Measurements from ENCODE around the gene DBET. TPM values are rescaled to one million over a fixed set of nuclear protein-coding genes. Genes with fewer than 3 reads are reported as not detected.
"Not testable (repeated sequence)": the region's sequence is repeated elsewhere in the genome, so short reads cannot be mapped to it uniquely, and the experiment has no call there.

DBET gene
- total RNA-seq, 2 donors from 2014 or later, result not detected

DNA sequence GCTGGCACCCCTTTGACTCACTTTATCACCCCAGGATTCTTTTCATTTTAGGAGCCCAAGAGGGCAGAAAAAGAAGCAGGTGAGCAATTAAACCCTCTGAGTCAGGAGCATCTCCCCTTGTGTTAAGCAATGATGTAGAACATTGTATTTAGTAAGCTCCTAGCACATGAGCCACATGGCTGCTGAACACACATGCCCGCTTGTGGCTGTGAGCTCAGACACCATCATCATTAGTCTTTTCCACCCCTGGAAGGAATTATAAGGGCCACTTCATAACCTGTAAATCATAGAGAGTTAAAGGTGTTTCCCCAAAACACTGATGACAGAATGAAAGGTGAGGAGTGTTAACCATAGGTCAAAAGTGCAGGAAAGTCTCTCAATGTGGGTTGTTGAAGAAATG is 37.2 kb downstream of the DBET start:
- not testable (repeated sequence) for H3K9me3 Mint-ChIP-seq; H3K4me1 Mint-ChIP-seq (ENCODE audit: low read depth in 2 of 2); ATAC-seq; H3K36me3 Mint-ChIP-seq; H3K27me3 Mint-ChIP-seq; H3K27ac Mint-ChIP-seq; H3K4me3 Mint-ChIP-seq; DNase-seq (ENCODE audit: low spot score)

DNA sequence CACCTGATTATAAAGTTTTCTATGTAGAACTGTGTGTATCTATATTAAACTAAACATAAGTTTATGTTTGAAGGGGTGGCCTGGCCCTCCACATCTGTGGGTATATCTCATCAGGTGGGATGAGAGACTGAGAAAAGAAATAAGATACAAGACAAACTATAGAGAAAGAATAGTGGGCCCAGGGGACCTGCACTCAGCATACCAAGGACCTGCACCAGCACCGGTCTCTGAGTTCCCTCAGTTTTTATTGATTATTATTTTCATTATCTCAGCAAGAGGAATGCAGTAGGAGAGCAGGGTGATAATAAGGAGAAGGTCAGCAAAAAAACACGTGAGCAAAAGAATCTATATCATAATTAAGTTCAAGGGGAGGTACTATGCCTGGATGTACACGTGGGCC is 41.9 kb downstream of the DBET start:
- H3K4me1 Mint-ChIP-seq (ENCODE audit: low read depth in 2 of 2); DNase-seq (ENCODE audit: low spot score); H3K36me3 Mint-ChIP-seq; ATAC-seq; H3K9me3 Mint-ChIP-seq; H3K4me3 Mint-ChIP-seq; H3K27ac Mint-ChIP-seq; H3K27me3 Mint-ChIP-seq: not testable (repeated sequence)

DNA sequence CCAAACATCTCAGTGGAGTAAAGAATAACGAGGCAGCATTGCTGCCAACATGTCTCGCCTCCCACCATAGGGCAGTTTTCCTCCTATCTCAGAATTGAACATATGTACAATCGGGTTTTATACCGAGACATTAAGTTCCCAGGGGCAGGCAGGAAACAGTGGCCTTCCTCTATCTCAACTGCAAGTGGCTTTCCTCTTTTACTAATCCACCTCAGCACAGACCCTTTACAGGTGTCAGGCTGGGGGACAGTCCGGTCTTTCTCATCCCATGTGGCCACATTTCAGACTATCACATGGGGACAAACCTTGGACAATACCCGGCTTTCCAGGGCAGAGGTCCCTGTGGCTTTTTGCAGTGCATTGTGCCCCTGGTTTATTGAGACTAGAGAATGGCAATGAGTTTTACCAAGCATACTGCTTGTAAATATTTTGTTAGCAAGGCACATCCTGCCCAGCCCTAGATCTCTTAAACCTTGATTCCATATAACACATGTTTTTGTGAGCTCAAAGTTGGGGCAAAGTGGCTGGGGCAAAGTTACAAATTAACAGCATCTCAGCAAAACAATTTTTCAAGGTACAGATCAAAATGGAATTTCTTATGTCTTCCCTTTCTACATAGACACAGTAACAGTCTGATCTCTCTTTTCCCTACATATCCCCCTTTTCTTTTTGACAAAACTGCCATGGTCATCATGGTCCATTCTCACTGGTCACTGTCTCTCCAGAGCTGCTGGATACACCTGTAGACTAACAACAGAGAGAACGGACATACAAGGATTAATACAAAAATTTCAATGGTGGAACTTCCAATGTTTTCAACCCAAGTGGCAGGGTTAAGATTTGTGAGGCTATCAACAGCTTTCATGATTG is 42.5 kb downstream of the DBET start:
- H3K36me3 Mint-ChIP-seq; H3K4me1 Mint-ChIP-seq (ENCODE audit: low read depth in 2 of 2); H3K27ac Mint-ChIP-seq; H3K9me3 Mint-ChIP-seq; ATAC-seq; H3K4me3 Mint-ChIP-seq; H3K27me3 Mint-ChIP-seq; DNase-seq (ENCODE audit: low spot score): not testable (repeated sequence)

DNA sequence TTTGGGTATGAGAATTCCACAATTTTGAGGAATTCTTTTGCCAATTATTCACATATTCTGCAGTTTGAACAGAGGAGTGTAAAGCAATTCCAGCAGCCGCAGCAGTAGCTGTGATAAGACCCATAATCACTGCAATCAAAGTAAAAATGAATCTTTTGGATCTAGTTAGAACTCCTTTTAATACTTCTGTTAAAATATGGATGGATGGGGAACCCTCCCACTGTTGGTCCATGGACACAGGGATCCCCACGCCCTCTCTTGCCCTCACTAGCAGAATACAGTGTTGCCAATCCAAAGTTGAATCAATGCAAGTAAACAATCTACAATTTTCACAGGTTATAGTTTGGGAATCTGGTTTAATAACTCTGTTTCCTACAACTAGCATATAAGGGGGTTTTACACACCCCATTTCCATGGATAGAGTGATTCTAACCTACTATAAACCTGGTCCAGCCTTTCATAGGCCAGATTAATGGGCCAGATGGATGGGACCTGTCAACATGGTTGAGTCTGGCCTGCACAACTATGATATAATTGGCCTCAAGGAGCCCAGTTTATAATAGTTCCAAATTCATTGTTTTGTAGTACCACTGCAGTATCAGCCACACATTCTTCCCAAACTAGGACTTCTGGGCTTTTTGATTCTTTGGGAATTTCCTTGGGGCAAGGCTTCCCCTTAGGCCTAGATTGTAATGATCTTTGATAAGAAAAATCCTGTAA is 43.6 kb downstream of the DBET start:
- H3K4me3 Mint-ChIP-seq; H3K9me3 Mint-ChIP-seq; H3K36me3 Mint-ChIP-seq; DNase-seq (ENCODE audit: low spot score); H3K27ac Mint-ChIP-seq; H3K27me3 Mint-ChIP-seq; H3K4me1 Mint-ChIP-seq (ENCODE audit: low read depth in 2 of 2): not testable (repeated sequence)
- peak; percentile 51 to 67 for ATAC-seq

DNA sequence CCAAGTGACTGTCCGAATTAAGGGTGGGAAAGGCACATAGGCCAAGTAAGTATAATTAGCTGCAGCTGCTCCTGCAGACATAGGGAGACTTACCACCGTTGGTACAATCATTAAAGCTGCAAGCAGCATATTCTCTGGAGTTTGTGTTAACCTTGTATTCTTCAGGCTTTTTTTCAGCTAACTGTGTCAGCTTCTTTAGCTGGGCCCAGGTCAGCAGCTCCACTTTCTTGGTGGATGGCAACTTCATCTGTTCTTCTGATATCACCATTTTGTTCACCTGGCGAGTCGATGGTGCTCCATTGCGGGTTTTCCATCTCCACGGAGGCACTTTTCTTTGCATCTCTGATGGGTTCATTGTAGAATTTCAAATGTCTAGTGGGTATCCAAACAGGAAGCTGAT is 44.5 kb downstream of the DBET start:
- not testable (repeated sequence) for DNase-seq (ENCODE audit: low spot score); H3K36me3 Mint-ChIP-seq; H3K27me3 Mint-ChIP-seq; H3K27ac Mint-ChIP-seq; H3K4me3 Mint-ChIP-seq; H3K9me3 Mint-ChIP-seq; ATAC-seq; H3K4me1 Mint-ChIP-seq (ENCODE audit: low read depth in 2 of 2)

DNA sequence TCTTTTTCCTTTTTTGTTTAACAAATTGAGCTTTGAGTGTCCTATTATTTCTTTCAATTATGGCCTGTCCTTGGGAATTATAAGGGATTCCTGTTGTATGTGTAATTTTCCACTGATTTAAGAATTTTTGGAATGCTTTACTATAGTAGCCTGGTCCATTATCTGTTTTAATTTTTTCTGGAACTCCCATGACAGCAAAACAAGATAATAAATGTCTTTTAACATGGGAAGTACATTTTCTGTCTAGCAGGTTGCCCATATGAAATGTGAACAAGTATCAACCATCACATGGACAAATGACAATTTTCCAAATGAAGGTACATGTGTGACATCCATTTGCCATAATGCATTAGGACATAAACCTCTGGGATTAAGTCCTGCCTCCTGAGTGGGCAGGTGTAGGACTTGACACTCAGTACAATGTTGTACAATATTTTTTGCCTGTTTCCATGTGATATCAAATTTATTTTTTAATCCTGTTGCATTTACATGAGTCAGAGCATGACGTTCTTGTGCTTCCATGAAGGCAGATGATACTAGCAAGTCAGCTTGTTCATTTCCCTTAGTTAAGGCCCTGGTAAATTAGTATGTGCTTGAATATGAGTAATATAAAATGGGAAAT is 45.2 kb downstream of the DBET start:
- DNase-seq (ENCODE audit: low spot score); H3K36me3 Mint-ChIP-seq; H3K9me3 Mint-ChIP-seq; H3K27me3 Mint-ChIP-seq; H3K27ac Mint-ChIP-seq; H3K4me1 Mint-ChIP-seq (ENCODE audit: low read depth in 2 of 2); ATAC-seq; H3K4me3 Mint-ChIP-seq: not testable (repeated sequence)

DNA sequence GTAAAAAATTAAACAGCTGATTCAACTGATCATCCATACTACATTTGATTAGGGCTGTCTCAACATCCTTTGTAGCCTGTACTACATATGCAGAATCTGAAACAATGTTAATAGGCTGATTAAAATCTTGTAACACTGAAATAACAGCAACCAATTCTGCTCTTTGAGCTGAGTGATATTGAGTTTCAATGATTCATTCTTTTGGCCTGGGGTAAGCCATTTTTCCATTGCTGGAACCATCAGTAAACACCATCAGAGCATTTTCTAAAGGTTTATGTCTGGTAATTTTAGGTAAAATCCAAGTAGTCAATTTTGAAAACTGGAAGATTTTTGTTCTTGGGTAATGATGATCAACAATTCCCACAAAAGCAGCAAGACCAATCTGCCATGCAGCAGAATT is 45.7 kb downstream of the DBET start:
- not testable (repeated sequence) for H3K36me3 Mint-ChIP-seq; ATAC-seq; H3K9me3 Mint-ChIP-seq; H3K27me3 Mint-ChIP-seq; H3K4me3 Mint-ChIP-seq; DNase-seq (ENCODE audit: low spot score); H3K27ac Mint-ChIP-seq; H3K4me1 Mint-ChIP-seq (ENCODE audit: low read depth in 2 of 2)

DNA sequence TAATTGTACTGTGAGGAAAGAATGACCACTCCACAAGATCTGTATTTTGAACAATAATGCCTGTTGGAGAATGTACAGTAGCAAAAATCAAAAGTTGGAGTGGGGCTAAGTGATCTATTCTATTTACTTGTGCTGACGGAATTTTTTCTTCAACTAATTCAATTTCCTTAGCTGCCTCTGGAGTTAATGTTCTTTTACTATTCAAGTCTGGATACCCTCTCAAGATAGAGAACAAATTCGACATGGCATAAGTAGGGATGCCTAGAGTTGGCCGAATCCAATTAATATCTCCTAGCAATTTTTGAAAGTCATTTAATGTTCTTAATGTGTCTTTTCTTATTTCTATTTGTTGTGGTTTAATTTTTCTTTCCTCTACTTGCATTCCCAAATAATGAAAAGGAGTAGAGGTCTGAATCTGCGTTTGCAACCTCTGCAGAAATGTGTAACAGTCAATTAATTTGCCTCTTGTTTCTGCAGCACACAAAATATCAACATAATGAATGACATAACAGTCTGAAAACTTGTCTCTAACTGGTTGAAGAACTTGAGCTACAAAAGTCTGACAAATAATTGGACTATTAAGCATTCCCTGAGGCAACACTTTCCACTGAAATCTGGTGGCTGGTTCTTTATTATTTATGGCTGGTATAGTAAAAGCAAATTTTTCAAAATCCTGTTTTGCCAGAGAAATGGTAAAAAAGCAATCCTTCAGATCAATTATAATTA is 46.4 kb downstream of the DBET start:
- ATAC-seq; H3K36me3 Mint-ChIP-seq; H3K4me1 Mint-ChIP-seq (ENCODE audit: low read depth in 2 of 2); H3K27me3 Mint-ChIP-seq; H3K9me3 Mint-ChIP-seq; DNase-seq (ENCODE audit: low spot score); H3K27ac Mint-ChIP-seq; H3K4me3 Mint-ChIP-seq: not testable (repeated sequence)

DNA sequence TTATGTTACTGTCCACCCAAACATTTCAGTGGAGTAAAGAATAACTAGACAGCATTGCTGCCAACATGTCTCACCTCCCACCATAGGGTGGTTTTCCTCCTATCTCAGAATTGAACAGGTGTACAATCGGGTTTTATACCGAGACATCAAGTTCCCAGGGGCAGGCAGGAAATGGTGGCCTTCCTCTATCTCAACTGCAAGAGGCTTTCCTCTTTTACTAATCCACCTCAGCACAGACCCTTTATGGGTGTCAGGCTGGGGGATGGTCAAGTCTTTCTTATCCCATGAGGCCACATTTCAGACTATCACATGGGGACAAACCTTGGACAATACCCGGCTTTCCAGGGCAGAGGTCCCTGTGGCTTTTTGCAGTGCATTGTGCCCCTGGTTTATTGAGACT is 48.6 kb downstream of the DBET start:
- not testable (repeated sequence) for DNase-seq (ENCODE audit: low spot score); H3K4me3 Mint-ChIP-seq; H3K27ac Mint-ChIP-seq; H3K36me3 Mint-ChIP-seq; ATAC-seq; H3K4me1 Mint-ChIP-seq (ENCODE audit: low read depth in 2 of 2); H3K27me3 Mint-ChIP-seq; H3K9me3 Mint-ChIP-seq

DNA sequence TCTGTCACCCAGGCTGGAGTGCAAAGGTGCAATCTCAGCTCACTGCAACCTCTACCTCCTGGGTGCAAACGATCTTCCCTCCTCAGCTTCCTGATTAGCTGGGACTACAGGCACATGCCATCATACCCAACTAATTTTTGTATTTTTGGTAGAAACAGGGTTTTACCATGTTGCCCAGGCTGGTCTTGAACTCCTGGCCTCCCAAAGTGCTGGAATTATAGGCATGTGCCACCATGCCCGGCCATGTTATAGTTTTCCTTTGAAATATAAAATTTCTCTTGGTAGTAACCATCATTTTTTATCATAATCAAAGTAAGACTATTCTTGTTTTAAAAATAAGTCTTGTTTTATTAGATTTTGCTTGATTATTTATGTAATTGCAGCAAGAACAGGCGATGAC is 50.7 kb downstream of the DBET start:
- H3K27me3 Mint-ChIP-seq; H3K36me3 Mint-ChIP-seq; H3K9me3 Mint-ChIP-seq; H3K4me3 Mint-ChIP-seq; H3K27ac Mint-ChIP-seq; H3K4me1 Mint-ChIP-seq (ENCODE audit: low read depth in 2 of 2); DNase-seq (ENCODE audit: low spot score); ATAC-seq: not testable (repeated sequence)

Other genes with a start within 250 kb of the DBET start
- 10 to 100 TPM; 27.5 to 51.5 TPM for gene FRG1, start 123.6 kb upstream of the DBET start, total RNA-seq
- not detected for gene FRG2, start 37.2 kb upstream of the DBET start, total RNA-seq
- gene DUX4, start 109.3 kb downstream of the DBET start, total RNA-seq, result not detected

All from natural killer cell treated with Interleukin-12 subunit alpha and Interleukin-12 subunit beta and Interleukin-15 and Interleukin-18, amount 100 ng/mL, for 72 hours (primary cell).